HepG2 (cell line): ENCODE results near the gene KLF15. TPM values are rescaled to one million over a fixed set of nuclear protein-coding genes. Genes with fewer than 3 reads are reported as not detected.
A peak's percentile ranks its signal among the peaks of the same experiment; 100 is the strongest.

Experiments
- ATF1 ChIP-seq: IDR thresholded peaks from 2 replicates; pipeline ENCODE4 v1.6.1; 2016; ENCODE audit warnings: mild to moderate bottlenecking, control low read depth
- HNRNPL ChIP-seq: fragments of 200-400 bp; formaldehyde crosslinking; IDR thresholded peaks from 2 replicates; pipeline ENCODE4 v1.6.1; 2017; ENCODE audit warnings: mild to moderate bottlenecking, low read depth, low read length
- MATR3 ChIP-seq: sonication (generic); formaldehyde crosslinking; IDR thresholded peaks from 2 replicates; pipeline ENCODE4 v1.4.0; 2020; ENCODE audit warnings: missing genetic modification reagents
- MIXL1 ChIP-seq: IDR thresholded peaks from 2 replicates; pipeline ENCODE4 v1.6.1; 2016
- NR2F6 ChIP-seq, 2 experiments: IDR thresholded peaks; 2 replicates each; pipeline ENCODE4 v1.6.1; 2016; ENCODE audit warnings: antibody characterized with exemption in 1 of 2, mild to moderate bottlenecking in 1 of 2
- ONECUT2 ChIP-seq: sonication (generic); formaldehyde crosslinking; IDR thresholded peaks from 2 replicates; pipeline ENCODE4 v1.4.0; 2020; ENCODE audit warnings: missing genetic modification reagents
- PHF20 ChIP-seq: sonication (generic); formaldehyde crosslinking; IDR thresholded peaks from 2 replicates; pipeline ENCODE4 v1.5.0; 2020; ENCODE audit warnings: mild to moderate bottlenecking, missing genetic modification reagents
- PHF21A ChIP-seq: sonication (generic); formaldehyde crosslinking; IDR thresholded peaks from 2 replicates; pipeline ENCODE4 v1.5.0; 2020; ENCODE audit warnings: mild to moderate bottlenecking, missing genetic modification reagents
- POLR2AphosphoS5 ChIP-seq: IDR thresholded peaks from 2 replicates; pipeline ENCODE4 v1.6.1; 2012; ENCODE audit warnings: low read depth, low read length
- SALL1 ChIP-seq: sonication (generic); formaldehyde crosslinking; IDR thresholded peaks from 2 replicates; pipeline ENCODE4 v1.8.0; 2022; ENCODE audit warnings: mild to moderate bottlenecking, missing genetic modification reagents
- SRY ChIP-seq: sonication (generic); formaldehyde crosslinking; IDR thresholded peaks from 2 replicates; pipeline ENCODE4 v1.8.0; 2022; ENCODE audit warnings: mild to moderate bottlenecking, missing genetic modification reagents
- USF2 ChIP-seq, 2 experiments: sonication (generic) in 1 of 2; formaldehyde crosslinking in 1 of 2; IDR thresholded peaks; 2 replicates each; pipeline versions ENCODE4 v1.5.1 to v1.6.1; 2011 to 2020; ENCODE audit warnings: borderline replicate concordance in 1 of 2, low read depth in 1 of 2, low read length in 1 of 2, mild to moderate bottlenecking in 1 of 2, missing genetic modification reagents in 1 of 2, moderate library complexity in 1 of 2
- ZC3H13 ChIP-seq: sonication (generic); formaldehyde crosslinking; IDR thresholded peaks from 2 replicates; pipeline ENCODE4 v1.8.1; 2023; ENCODE audit warnings: mild to moderate bottlenecking, missing genetic modification reagents, moderate library complexity
- ZMYM3 ChIP-seq: sonication (generic); formaldehyde crosslinking; IDR thresholded peaks from 2 replicates; pipeline ENCODE4 v1.5.1; 2020; ENCODE audit warnings: mild to moderate bottlenecking, missing genetic modification reagents
- ZNF260 ChIP-seq: sonication (generic); formaldehyde crosslinking; IDR thresholded peaks from 2 replicates; pipeline ENCODE4 v1.4.0; 2020; ENCODE audit warnings: missing genetic modification reagents, low read depth, mild to moderate bottlenecking, borderline replicate concordance
- ZNF639 ChIP-seq: conservative IDR thresholded peaks from 2 replicates; pipeline ENCODE4 v1.6.1; 2018; ENCODE audit warnings: missing genetic modification reagents
- polyA plus RNA-seq, 8 experiments: library from polyadenylated mRNA; depleted of rRNA in 3 of 8; stranded (reverse) in 7 of 8; unstranded in 1 of 8; fragments of >200 nt; fragmentation: Illumina TruSeq in 4 of 8; extraction: Trizol in 4 of 8; gene quantifications; 2 replicates each; pipeline versions ENCODE4 v1.2.1 to v1.2.3, GENCODE V29; 2011 to 2016; ENCODE audit warnings: low read depth in 4 of 8, missing spikeins in 1 of 8, mixed read lengths in 1 of 8; ENCODE audit not compliant: insufficient read depth in 1 of 8
- total RNA-seq, 5 experiments: library from RNA; depleted of rRNA; stranded (reverse); fragments of >200 nt; fragmentation: Illumina TruSeq; extraction: Trizol; gene quantifications; 2 replicates each; pipeline ENCODE4 v1.2.3, GENCODE V29; 2016; ENCODE audit warnings: low read depth in 1 of 5
- TF ChIP-seq, protein P1 (sequence below): sonication (generic); formaldehyde crosslinking; IDR thresholded peaks from 2 replicates; pipeline ENCODE4 v1.8.0; 2022; ENCODE audit warnings: mild to moderate bottlenecking, missing genetic modification reagents; ENCODE audit not compliant: insufficient replicate concordance
- TF ChIP-seq, protein P2 (sequence below): IDR thresholded peaks from 2 replicates; pipeline ENCODE4 v1.4.0; 2020; ENCODE audit warnings: mild to moderate bottlenecking, missing genetic modification reagents
- TF ChIP-seq, protein P3 (sequence below), 2 experiments: sonication (generic) in 1 of 2; formaldehyde crosslinking in 1 of 2; IDR thresholded peaks; 2 replicates each; pipeline versions ENCODE4 v1.4.0 to v1.6.1; 2018 to 2020; ENCODE audit warnings: missing genetic modification reagents in 2 of 2, borderline replicate concordance in 1 of 2, low read depth in 1 of 2, mild to moderate bottlenecking in 1 of 2, missing biosample characterization in 1 of 2

KLF15 gene
- total and polyA plus RNA-seq, 2 of the 13 experiments (the other 11 are each of a cell fraction or from before 2014, with no cell fraction given): 7.1 to 7.8 TPM

- TF ChIP-seq USF2 (IDR thresholded peaks at IDR 0.05; ENCODE audit: low read depth, low read length) (no peak), USF2 (CRISPR knock-in tag; IDR thresholded peaks at IDR 0.05; ENCODE audit: borderline replicate concordance) (no peak), ZC3H13 (CRISPR knock-in tag) (no peak), ATF1 (CRISPR knock-in tag) (no peak), PHF21A (CRISPR knock-in tag) (peak; percentile 31; the same call in 1 of the 2 replicates), ONECUT2 (CRISPR knock-in tag) (no peak), POLR2AphosphoS5 (no peak), HNRNPL (0 out of 2 replicates have a peak, but pooled peaks have one; percentile 29), ZNF639 (no peak), ZMYM3 (CRISPR knock-in tag) (0 out of 2 replicates have a peak, but pooled peaks have one; percentile 44), MATR3 (no peak), SRY (CRISPR knock-in tag) (no peak), PHF20 (CRISPR knock-in tag) (no peak), SALL1 (CRISPR knock-in tag) (peak; percentile 53; the same call in 1 of the 2 replicates), ZNF260 (CRISPR knock-in tag) (no peak), MIXL1 (CRISPR knock-in tag) (0 out of 2 replicates have a peak, but pooled peaks have one; percentile 24), NR2F6 (IDR thresholded peaks at IDR 0.05) (no peak), NR2F6 (CRISPR knock-in tag; IDR thresholded peaks at IDR 0.05) (peak; percentile 35; the same call in 1 of the 2 replicates)
- TF ChIP-seq, protein P1, sequence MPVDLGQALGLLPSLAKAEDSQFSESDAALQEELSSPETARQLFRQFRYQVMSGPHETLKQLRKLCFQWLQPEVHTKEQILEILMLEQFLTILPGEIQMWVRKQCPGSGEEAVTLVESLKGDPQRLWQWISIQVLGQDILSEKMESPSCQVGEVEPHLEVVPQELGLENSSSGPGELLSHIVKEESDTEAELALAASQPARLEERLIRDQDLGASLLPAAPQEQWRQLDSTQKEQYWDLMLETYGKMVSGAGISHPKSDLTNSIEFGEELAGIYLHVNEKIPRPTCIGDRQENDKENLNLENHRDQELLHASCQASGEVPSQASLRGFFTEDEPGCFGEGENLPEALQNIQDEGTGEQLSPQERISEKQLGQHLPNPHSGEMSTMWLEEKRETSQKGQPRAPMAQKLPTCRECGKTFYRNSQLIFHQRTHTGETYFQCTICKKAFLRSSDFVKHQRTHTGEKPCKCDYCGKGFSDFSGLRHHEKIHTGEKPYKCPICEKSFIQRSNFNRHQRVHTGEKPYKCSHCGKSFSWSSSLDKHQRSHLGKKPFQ (CRISPR knock-in tag): no peak
- TF ChIP-seq, protein P2, sequence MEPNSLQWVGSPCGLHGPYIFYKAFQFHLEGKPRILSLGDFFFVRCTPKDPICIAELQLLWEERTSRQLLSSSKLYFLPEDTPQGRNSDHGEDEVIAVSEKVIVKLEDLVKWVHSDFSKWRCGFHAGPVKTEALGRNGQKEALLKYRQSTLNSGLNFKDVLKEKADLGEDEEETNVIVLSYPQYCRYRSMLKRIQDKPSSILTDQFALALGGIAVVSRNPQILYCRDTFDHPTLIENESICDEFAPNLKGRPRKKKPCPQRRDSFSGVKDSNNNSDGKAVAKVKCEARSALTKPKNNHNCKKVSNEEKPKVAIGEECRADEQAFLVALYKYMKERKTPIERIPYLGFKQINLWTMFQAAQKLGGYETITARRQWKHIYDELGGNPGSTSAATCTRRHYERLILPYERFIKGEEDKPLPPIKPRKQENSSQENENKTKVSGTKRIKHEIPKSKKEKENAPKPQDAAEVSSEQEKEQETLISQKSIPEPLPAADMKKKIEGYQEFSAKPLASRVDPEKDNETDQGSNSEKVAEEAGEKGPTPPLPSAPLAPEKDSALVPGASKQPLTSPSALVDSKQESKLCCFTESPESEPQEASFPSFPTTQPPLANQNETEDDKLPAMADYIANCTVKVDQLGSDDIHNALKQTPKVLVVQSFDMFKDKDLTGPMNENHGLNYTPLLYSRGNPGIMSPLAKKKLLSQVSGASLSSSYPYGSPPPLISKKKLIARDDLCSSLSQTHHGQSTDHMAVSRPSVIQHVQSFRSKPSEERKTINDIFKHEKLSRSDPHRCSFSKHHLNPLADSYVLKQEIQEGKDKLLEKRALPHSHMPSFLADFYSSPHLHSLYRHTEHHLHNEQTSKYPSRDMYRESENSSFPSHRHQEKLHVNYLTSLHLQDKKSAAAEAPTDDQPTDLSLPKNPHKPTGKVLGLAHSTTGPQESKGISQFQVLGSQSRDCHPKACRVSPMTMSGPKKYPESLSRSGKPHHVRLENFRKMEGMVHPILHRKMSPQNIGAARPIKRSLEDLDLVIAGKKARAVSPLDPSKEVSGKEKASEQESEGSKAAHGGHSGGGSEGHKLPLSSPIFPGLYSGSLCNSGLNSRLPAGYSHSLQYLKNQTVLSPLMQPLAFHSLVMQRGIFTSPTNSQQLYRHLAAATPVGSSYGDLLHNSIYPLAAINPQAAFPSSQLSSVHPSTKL (CRISPR knock-in tag): peak; percentile 42; the same call in 1 of the 2 replicates
- TF ChIP-seq, protein P3, sequence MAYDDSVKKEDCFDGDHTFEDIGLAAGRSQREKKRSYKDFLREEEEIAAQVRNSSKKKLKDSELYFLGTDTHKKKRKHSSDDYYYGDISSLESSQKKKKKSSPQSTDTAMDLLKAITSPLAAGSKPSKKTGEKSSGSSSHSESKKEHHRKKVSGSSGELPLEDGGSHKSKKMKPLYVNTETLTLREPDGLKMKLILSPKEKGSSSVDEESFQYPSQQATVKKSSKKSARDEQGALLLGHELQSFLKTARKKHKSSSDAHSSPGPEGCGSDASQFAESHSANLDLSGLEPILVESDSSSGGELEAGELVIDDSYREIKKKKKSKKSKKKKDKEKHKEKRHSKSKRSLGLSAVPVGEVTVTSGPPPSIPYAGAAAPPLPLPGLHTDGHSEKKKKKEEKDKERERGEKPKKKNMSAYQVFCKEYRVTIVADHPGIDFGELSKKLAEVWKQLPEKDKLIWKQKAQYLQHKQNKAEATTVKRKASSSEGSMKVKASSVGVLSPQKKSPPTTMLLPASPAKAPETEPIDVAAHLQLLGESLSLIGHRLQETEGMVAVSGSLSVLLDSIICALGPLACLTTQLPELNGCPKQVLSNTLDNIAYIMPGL (CRISPR knock-in tag; IDR thresholded peaks at IDR 0.05; ENCODE audit: borderline replicate concordance in 1 of 2, low read depth in 1 of 2): no peak
These were observed 10.2 kb upstream of the KLF15 start (continued) for GRCh38 chr3:126367316-126367805.
